Measurements from ENCODE around the gene LRP5. TPM values are rescaled to one million over a fixed set of nuclear protein-coding genes. Genes with fewer than 3 reads are reported as not detected.

Gene LRP5
- total RNA-seq, 1 donor from 2014 or later, result 38.7 TPM

GRCh38 chr11:68324695-68325094 is 12.3 kb downstream of the LRP5 start:
- H3K4me3 Mint-ChIP-seq (ENCODE audit: unreplicated experiment), result no peak overlapping the region
- H3K4me1 Mint-ChIP-seq (ENCODE audit: low read depth), result peaks cover 29% of the 10 kb centered on the region

GRCh38 chr11:68325183-68325906 is 13.0 kb downstream of the LRP5 start:
- peaks cover 2% of the 10 kb centered on the region for H3K36me3 Mint-ChIP-seq (ENCODE audit: low read depth)
- peaks cover 36% of the 10 kb centered on the region for H3K4me1 Mint-ChIP-seq (ENCODE audit: low read depth)
- no peak for TF ChIP-seq CTCF (IDR thresholded peaks at IDR 0.05)
- H3K9me3 Mint-ChIP-seq (ENCODE audit: low read depth), result no peaks in the 10 kb centered on the region
- no peaks in the 10 kb centered on the region for H3K27me3 Mint-ChIP-seq (ENCODE audit: low read depth)
- no peak overlapping the region for H3K4me3 Mint-ChIP-seq (ENCODE audit: unreplicated experiment)
- H3K27ac Mint-ChIP-seq (ENCODE audit: unreplicated experiment), result no peak overlapping the region
- no peak for DNase-seq (ENCODE audit: low spot score)

More at GRCh38 chr11:68324695-68325094, 12.3 kb downstream of the LRP5 start:
- no peak for TF ChIP-seq CTCF (IDR thresholded peaks at IDR 0.05)
- H3K9me3 Mint-ChIP-seq (ENCODE audit: low read depth), result no peaks in the 10 kb centered on the region
- no peaks in the 10 kb centered on the region for H3K27me3 Mint-ChIP-seq (ENCODE audit: low read depth)
- DNase-seq (ENCODE audit: low spot score), result no peak
- peaks cover 2% of the 10 kb centered on the region for H3K36me3 Mint-ChIP-seq (ENCODE audit: low read depth)
- H3K27ac Mint-ChIP-seq (ENCODE audit: unreplicated experiment), result no peak overlapping the region

- Mint-ChIP-seq H3K36me3 (ENCODE audit: low read depth) (peaks cover 2% of the 10 kb centered on the region), H3K4me1 (ENCODE audit: low read depth) (peaks cover 41% of the 10 kb centered on the region)
Measured at GRCh38 chr11:68325907-68326220, 13.5 kb downstream of the LRP5 start.

GRCh38 chr11:68326334-68327215 is 14.2 kb downstream of the LRP5 start:
- no peak for TF ChIP-seq CTCF (IDR thresholded peaks at IDR 0.05)
- H3K36me3 Mint-ChIP-seq (ENCODE audit: low read depth), result peaks cover 2% of the 10 kb centered on the region
- no peak for DNase-seq (ENCODE audit: low spot score)
- H3K9me3 Mint-ChIP-seq (ENCODE audit: low read depth), result no peaks in the 10 kb centered on the region
- H3K27me3 Mint-ChIP-seq (ENCODE audit: low read depth), result no peaks in the 10 kb centered on the region
- no peak overlapping the region for H3K4me3 Mint-ChIP-seq (ENCODE audit: unreplicated experiment)
- H3K27ac Mint-ChIP-seq (ENCODE audit: unreplicated experiment), result no peak overlapping the region
- H3K4me1 Mint-ChIP-seq (ENCODE audit: low read depth), result peaks cover 42% of the 10 kb centered on the region

More at GRCh38 chr11:68325907-68326220, 13.5 kb downstream of the LRP5 start:
- no peak for TF ChIP-seq CTCF (IDR thresholded peaks at IDR 0.05)
- Mint-ChIP-seq H3K27ac (ENCODE audit: unreplicated experiment) (no peak overlapping the region), H3K9me3 (ENCODE audit: low read depth) (no peaks in the 10 kb centered on the region), H3K4me3 (ENCODE audit: unreplicated experiment) (no peak overlapping the region), H3K27me3 (ENCODE audit: low read depth) (no peaks in the 10 kb centered on the region)
- DNase-seq (ENCODE audit: low spot score), result no peak

- H3K4me3 Mint-ChIP-seq (ENCODE audit: unreplicated experiment), result no peak overlapping the region
- peaks cover 37% of the 10 kb centered on the region for H3K4me1 Mint-ChIP-seq (ENCODE audit: low read depth)
- DNase-seq (ENCODE audit: low spot score), result no peak
- no peaks in the 10 kb centered on the region for H3K36me3 Mint-ChIP-seq (ENCODE audit: low read depth)
- peak overlapping the region; percentile 49 for H3K27ac Mint-ChIP-seq (ENCODE audit: unreplicated experiment)
- no peaks in the 10 kb centered on the region for H3K9me3 Mint-ChIP-seq (ENCODE audit: low read depth)
- no peaks in the 10 kb centered on the region for H3K27me3 Mint-ChIP-seq (ENCODE audit: low read depth)
- TF ChIP-seq CTCF (IDR thresholded peaks at IDR 0.05), result no peak
Measured at GRCh38 chr11:68327586-68328370, 15.4 kb downstream of the LRP5 start.

Measured in chondrocyte (in vitro differentiated cells).